SKM-1 (cell line): ENCODE measurements around the gene FDX2.
A peak's percentile ranks its signal among the peaks of the same experiment; 100 is the strongest.

ENCODE experiments used
- DNase-seq: peaks from one replicate; lab custom pipeline; 2025; ENCODE audit not compliant: unreplicated experiment; lab: John Stamatoyannopoulos, UW

Gene FDX2

GRCh38 chr19:10299545-10300458 lies 16.0 kb downstream of the FDX2 start:
- DNase-seq: peak; percentile 78

DNA sequence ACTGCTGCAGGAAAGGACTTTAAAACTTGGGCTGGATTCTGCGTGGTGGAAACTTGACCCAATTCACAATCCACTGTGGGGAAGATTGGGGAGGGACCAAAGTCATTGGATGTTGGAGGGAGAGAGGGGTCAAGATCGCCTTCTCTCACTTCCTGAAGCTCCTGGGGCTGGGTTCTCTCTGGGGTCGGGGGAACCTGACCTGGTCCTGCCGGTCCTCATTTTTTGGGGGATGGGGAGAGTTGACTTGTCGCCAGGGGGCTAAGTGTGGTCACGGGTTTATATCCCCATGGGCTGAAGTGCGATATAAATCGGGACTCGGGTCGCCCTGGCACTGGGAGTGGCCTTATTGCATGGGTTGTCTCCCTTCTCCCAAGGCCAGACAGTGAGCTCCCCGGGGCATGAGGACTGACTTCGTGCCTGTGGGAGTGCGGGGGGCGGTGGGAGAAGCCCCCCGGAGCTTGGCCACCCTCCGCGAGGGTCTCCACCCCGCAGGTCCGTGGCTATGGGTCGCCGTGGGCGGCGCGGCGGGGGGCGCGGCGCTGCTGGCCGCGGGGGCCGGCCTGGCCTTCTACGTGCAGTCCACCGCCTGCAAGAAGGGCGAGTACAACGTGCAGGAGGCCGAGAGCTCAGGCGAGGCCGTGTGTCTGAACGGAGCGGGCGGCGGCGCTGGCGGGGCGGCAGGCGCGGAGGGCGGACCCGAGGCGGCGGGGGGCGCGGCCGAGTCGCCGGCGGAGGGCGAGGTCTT lies 19.8 kb downstream of the FDX2 start:
- no peak for DNase-seq

GRCh38 chr19:10295305-10295846 lies 20.4 kb downstream of the FDX2 start:
- no peak for DNase-seq

DNA sequence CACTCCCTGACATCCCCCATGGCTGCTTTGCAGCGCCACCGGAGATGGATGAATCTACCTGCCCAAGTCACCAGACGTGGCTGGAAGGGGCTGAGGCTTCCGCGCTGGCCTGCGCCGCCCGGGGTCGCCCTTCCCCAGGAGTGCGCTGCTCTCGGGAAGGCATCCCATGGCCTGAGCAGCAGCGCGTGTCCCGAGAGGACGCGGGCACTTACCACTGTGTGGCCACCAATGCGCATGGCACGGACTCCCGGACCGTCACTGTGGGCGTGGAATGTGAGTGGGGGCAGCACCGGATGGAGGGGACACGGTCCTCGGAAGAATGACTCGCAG lies 21.5 kb downstream of the FDX2 start:
- DNase-seq: no peak

GRCh38 chr19:10293637-10294367 lies 22.0 kb downstream of the FDX2 start:
- DNase-seq: no peak

DNA sequence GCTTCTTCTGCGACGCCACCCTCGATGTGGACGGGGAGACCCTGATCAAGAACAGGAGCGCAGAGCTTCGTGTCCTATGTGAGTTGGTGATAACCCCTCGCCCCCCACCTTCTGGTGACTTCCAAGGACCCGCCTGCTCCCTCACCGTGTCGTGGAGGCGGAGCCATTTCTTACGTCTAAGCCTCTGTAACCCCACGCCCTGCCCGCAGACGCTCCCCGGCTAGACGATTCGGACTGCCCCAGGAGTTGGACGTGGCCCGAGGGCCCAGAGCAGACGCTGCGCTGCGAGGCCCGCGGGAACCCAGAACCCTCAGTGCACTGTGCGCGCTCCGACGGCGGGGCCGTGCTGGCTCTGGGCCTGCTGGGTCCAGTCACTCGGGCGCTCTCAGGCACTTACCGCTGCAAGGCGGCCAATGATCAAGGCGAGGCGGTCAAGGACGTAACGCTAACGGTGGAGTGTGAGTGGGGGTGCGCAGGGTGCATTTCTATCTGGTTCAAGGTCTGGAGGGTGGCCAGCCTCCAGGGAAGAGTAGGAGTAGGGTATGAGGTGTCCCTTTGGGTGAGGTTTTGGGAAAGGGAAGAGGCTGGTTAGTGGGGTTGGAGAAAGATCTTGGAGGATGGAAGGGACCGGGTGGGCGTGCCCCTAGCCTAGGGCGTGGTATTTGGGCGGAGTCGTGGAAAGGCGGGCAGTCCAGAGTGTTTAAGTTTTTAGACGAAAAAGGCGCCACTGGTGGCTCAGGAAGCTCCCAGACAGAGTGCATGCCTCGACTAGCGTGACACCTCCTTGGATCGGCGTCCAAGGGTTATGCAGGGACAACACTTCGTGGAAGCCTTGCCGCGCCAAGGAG lies 22.8 kb downstream of the FDX2 start:
- DNase-seq: no peak

DNA sequence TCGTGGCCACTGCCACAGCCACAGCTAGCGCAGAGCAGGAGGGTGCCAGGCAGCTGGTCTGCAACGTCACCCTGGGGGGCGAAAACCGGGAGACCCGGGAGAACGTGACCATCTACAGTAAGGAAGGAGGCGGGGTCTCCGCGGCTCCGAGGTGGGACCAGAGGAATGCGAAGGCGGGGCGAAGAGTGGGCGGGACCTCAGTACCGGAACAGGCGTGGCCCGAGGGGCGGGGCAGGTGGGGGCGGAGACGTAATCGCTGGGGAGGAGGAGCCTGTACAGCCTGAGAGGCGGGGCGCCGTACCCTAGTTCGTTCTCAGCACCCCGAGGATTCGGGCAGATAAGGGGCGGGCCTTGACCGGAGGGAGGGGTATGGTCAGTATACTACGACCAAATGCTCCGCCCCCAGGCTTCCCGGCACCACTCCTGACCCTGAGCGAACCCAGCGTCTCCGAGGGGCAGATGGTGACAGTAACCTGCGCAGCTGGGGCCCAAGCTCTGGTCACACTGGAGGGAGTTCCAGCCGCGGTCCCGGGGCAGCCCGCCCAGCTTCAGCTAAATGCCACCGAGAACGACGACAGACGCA lies 23.5 kb downstream of the FDX2 start:
- no peak for DNase-seq

DNA sequence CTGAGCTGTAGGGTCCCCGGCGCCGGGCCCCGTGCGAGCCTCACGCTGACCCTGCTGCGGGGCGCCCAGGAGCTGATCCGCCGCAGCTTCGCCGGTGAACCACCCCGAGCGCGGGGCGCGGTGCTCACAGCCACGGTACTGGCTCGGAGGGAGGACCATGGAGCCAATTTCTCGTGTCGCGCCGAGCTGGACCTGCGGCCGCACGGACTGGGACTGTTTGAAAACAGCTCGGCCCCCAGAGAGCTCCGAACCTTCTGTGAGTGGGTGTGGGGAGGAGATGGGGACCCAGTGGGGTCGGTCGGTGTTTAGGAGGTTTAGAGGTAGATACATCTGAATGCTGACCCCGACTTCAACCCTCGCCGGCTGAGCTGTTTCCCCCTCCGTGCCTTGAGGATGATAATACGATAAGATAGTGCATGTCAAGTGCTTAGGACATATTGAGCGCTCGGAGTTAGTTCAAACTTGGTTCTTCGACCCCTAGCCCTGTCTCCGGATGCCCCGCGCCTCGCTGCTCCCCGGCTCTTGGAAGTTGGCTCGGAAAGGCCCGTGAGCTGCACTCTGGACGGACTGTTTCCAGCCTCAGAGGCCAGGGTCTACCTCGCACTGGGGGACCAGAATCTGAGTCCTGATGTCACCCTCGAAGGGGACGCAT lies 24.1 kb downstream of the FDX2 start:
- DNase-seq: no peak

GRCh38 chr19:10290876-10291553 lies 24.8 kb downstream of the FDX2 start:
- DNase-seq: no peak

- DNase-seq: no peak
Observed at GRCh38 chr19:10290357-10290875, 25.4 kb downstream of the FDX2 start.

- DNase-seq: no peak
Observed at GRCh38 chr19:10289836-10290356, 25.9 kb downstream of the FDX2 start, which contains the start of gene ICAM5. Gene ICAM5 (plus strand): TSS chr19:10289952. CDS start chr19:10290044, 92 bp downstream.

DNA sequence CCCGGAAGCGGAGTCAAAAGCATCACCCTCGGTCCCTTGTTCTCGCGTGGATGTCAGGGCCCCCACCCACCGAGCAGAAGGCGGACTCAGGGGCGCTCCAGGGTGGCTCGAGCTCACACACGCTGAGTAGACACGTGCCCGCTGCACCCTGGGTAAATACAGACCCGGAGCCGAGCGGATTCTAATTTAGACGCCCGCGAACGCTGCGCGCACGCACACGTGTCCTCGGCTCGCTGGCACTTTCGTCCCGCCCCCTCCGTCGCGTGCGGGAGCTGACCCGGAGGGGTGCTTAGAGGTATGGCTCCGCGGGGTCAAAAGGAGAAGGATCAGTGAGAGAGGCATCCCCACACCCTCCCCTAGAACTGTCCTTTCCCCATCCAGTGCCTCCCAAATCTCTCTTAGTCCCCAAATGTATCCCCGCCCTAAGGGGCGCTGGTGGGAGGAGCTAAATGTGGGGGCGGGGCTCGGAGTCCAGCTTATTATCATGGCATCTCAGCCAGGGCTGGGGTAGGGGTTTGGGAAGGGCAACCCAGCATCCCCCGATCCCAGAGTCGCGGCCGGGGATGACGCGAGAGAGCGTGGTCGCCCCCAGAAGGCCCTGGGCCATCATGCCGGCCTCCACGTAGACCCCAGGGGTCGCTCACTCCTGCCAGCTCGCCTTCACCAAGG lies 26.5 kb downstream of the FDX2 start:
- DNase-seq: peak; percentile 85

- no peak for DNase-seq
Observed at GRCh38 chr19:10288662-10289166, 27.1 kb downstream of the FDX2 start.

DNA sequence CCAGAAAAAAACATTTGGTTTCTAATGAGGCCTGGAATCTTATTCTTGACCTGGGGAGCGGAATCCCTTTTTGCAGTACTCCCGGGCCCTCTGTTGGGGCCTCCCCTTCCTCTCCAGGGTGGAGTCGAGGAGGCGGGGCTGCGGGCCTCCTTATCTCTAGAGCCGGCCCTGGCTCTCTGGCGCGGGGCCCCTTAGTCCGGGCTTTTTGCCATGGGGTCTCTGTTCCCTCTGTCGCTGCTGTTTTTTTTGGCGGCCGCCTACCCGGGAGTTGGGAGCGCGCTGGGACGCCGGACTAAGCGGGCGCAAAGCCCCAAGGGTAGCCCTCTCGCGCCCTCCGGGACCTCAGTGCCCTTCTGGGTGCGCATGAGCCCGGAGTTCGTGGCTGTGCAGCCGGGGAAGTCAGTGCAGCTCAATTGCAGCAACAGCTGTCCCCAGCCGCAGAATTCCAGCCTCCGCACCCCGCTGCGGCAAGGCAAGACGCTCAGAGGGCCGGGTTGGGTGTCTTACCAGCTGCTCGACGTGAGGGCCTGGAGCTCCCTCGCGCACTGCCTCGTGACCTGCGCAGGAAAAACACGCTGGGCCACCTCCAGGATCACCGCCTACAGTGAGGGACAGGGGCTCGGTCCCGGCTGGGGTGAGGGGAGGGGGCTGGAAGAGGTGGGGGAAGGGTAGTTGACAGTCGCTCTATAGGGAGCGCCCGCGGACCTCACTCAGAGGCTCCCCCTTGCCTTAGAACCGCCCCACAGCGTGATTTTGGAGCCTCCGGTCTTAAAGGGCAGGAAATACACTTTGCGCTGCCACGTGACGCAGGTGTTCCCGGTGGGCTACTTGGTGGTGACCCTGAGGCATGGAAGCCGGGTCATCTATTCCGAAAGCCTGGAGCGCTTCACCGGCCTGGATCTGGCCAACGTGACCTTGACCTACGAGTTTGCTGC lies 28.7 kb downstream of the FDX2 start, which contains the start of gene ICAM4:
ICAM4 (plus strand) TSS at position 153 of the 935 bp plus-strand sequence; CDS start at position 211, 58 bp downstream.
- peak; percentile 65 for DNase-seq

DNA sequence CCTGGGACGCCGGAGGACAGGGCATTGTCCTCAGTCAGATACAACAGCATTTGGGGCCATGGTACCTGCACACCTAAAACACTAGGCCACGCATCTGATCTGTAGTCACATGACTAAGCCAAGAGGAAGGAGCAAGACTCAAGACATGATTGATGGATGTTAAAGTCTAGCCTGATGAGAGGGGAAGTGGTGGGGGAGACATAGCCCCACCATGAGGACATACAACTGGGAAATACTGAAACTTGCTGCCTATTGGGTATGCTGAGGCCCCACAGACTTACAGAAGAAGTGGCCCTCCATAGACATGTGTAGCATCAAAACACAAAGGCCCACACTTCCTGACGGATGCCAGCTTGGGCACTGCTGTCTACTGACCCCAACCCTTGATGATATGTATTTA lies 30.4 kb downstream of the FDX2 start:
- DNase-seq: no peak

DNA sequence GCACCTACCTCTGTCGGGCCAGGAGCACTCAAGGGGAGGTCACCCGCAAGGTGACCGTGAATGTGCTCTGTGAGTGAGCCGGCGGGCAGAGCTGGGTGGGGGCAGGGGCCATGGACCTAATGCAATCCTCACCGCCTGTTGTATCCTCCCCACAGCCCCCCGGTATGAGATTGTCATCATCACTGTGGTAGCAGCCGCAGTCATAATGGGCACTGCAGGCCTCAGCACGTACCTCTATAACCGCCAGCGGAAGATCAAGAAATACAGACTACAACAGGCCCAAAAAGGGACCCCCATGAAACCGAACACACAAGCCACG lies 30.9 kb downstream of the FDX2 start:
- no peak for DNase-seq
